ENCODE results near the gene SPOP.
"Not testable (repeated sequence)": the region's sequence is repeated elsewhere in the genome, so short reads cannot be mapped to it uniquely, and the experiment has no call there.

The SPOP gene

GRCh38 chr17:49670002-49670401 is 7.9 kb downstream of the SPOP start:
- TF ChIP-seq CTCF (conservative IDR thresholded peaks at IDR 0.05), result no peak
- H3K27ac ChIP-seq, result peak overlapping the region; percentile 40

- no peak overlapping the region for H3K27ac ChIP-seq
- no peak for TF ChIP-seq CTCF (conservative IDR thresholded peaks at IDR 0.05)
These were observed 10.0 kb downstream of the SPOP start for GRCh38 chr17:49667854-49668253.

- no peak overlapping the region for H3K27ac ChIP-seq
- no peak for TF ChIP-seq CTCF (conservative IDR thresholded peaks at IDR 0.05)
These were observed 13.1 kb downstream of the SPOP start for GRCh38 chr17:49664706-49665211.

GRCh38 chr17:49659661-49660382 is 18.1 kb downstream of the SPOP start:
- no peak for TF ChIP-seq CTCF (conservative IDR thresholded peaks at IDR 0.05)
- no peak overlapping the region for H3K27ac ChIP-seq

GRCh38 chr17:49656247-49656646 is 21.6 kb downstream of the SPOP start:
- TF ChIP-seq CTCF (conservative IDR thresholded peaks at IDR 0.05), result no peak
- H3K27ac ChIP-seq, result no peak overlapping the region

- TF ChIP-seq CTCF (conservative IDR thresholded peaks at IDR 0.05), result no peak
- H3K27ac ChIP-seq, result no peak overlapping the region
These were observed 30.7 kb downstream of the SPOP start for GRCh38 chr17:49647256-49647585.

GRCh38 chr17:49646391-49647255 is 31.3 kb downstream of the SPOP start:
- TF ChIP-seq CTCF (conservative IDR thresholded peaks at IDR 0.05), result no peak
- H3K27ac ChIP-seq, result no peak overlapping the region

- H3K27ac ChIP-seq, result not testable (repeated sequence)
These were observed 31.9 kb downstream of the SPOP start for GRCh38 chr17:49646056-49646390.

Data from VCaP (cell line).